ENCODE data around the gene POTEJ. TPM values are rescaled to one million over a fixed set of nuclear protein-coding genes. Genes with fewer than 3 reads are reported as not detected.
"Not testable (repeated sequence)": the region's sequence is repeated elsewhere in the genome, so short reads cannot be mapped to it uniquely, and the experiment has no call there.

POTEJ gene
- total and polyA plus RNA-seq, 10 of the 15 experiments (the other 5 are each of a cell fraction or from before 2014, with no cell fraction given): not detected

- in situ Hi-C loops (cut with MboI); BruUV-seq (replicated peaks); H3K27ac ChIP-seq (ENCODE audit: control insufficient read depth, insufficient read depth); H3K4me2 ChIP-seq (ENCODE audit: control insufficient read depth, insufficient read depth); H3K9me3 ChIP-seq (replicated peaks; ENCODE audit: control insufficient read depth, insufficient read depth, low read length); H3K4me3 ChIP-seq; FAIRE-seq; H3K27me3 ChIP-seq (replicated peaks in 1 of 2; ENCODE audit: control insufficient read depth in 2 of 2, insufficient read depth in 2 of 2, low read length in 1 of 2); POLR2A ChIA-PET; H3K4me1 ChIP-seq (ENCODE audit: control insufficient read depth, insufficient read depth, low read length); RAD21 ChIA-PET (ENCODE audit: unreplicated experiment); ATAC-seq; intact Hi-C loops (cut with micrococcal nuclease; ENCODE audit: unreplicated experiment); H3K79me2 ChIP-seq (ENCODE audit: control insufficient read depth, insufficient read depth, low read length); H2AFZ ChIP-seq (ENCODE audit: control insufficient read depth, low read depth, low read length); SMC1A ChIA-PET (ENCODE audit: uncharacterized antibody, unreplicated experiment); CTCF ChIA-PET; H3K36me3 ChIP-seq (ENCODE audit: control insufficient read depth in 2 of 2, insufficient read depth in 2 of 2, low read length in 1 of 2); DNase-seq (ENCODE audit: low read depth, low spot score); H3K9ac ChIP-seq (ENCODE audit: control insufficient read depth, insufficient read depth, low read length); H4K20me1 ChIP-seq (ENCODE audit: control insufficient read depth, insufficient read depth): not testable (repeated sequence)
- 18% methylated on average over 13 of the region's 15 CpGs for WGBS (ENCODE audit: insufficient coverage, insufficient replicate concordance, low lambda C conversion rate, missing lambda C conversion rate)
Observed at GRCh38 chr2:130598463-130598862, 12.8 kb upstream of the POTEJ start.

- H3K4me2 ChIP-seq (ENCODE audit: control insufficient read depth, insufficient read depth); in situ Hi-C loops (cut with MboI); intact Hi-C loops (cut with micrococcal nuclease; ENCODE audit: unreplicated experiment); SMC1A ChIA-PET (ENCODE audit: uncharacterized antibody, unreplicated experiment); H3K27me3 ChIP-seq (replicated peaks in 1 of 2; ENCODE audit: control insufficient read depth in 2 of 2, insufficient read depth in 2 of 2, low read length in 1 of 2); H4K20me1 ChIP-seq (ENCODE audit: control insufficient read depth, insufficient read depth); DNase-seq (ENCODE audit: low read depth, low spot score); H3K9ac ChIP-seq (ENCODE audit: control insufficient read depth, insufficient read depth, low read length); POLR2A ChIA-PET; H3K9me3 ChIP-seq (replicated peaks; ENCODE audit: control insufficient read depth, insufficient read depth, low read length); FAIRE-seq; H3K4me3 ChIP-seq; ATAC-seq; H2AFZ ChIP-seq (ENCODE audit: control insufficient read depth, low read depth, low read length); H3K27ac ChIP-seq (ENCODE audit: control insufficient read depth, insufficient read depth); H3K36me3 ChIP-seq (ENCODE audit: control insufficient read depth in 2 of 2, insufficient read depth in 2 of 2, low read length in 1 of 2); CTCF ChIA-PET; H3K79me2 ChIP-seq (ENCODE audit: control insufficient read depth, insufficient read depth, low read length); H3K4me1 ChIP-seq (ENCODE audit: control insufficient read depth, insufficient read depth, low read length); BruUV-seq (replicated peaks); RAD21 ChIA-PET (ENCODE audit: unreplicated experiment): not testable (repeated sequence)
- no CpG with 5 or more reads among the region's 6 CpGs for WGBS (ENCODE audit: insufficient coverage, insufficient replicate concordance, low lambda C conversion rate, missing lambda C conversion rate)
Observed at GRCh38 chr2:130599393-130599792, 11.8 kb upstream of the POTEJ start, which contains the start of gene CFC1. CFC1 (minus strand) TSS chr2:130599575; CDS start chr2:130599287, 288 bp downstream.

- SMC1A ChIA-PET (ENCODE audit: uncharacterized antibody, unreplicated experiment); RAD21 ChIA-PET (ENCODE audit: unreplicated experiment); H3K4me1 ChIP-seq (ENCODE audit: control insufficient read depth, insufficient read depth, low read length); intact Hi-C loops (cut with micrococcal nuclease; ENCODE audit: unreplicated experiment); POLR2A ChIA-PET; in situ Hi-C loops (cut with MboI); H3K27me3 ChIP-seq (replicated peaks in 1 of 2; ENCODE audit: control insufficient read depth in 2 of 2, insufficient read depth in 2 of 2, low read length in 1 of 2); H3K79me2 ChIP-seq (ENCODE audit: control insufficient read depth, insufficient read depth, low read length); ATAC-seq; DNase-seq (ENCODE audit: low read depth, low spot score); H3K36me3 ChIP-seq (ENCODE audit: control insufficient read depth in 2 of 2, insufficient read depth in 2 of 2, low read length in 1 of 2); H3K27ac ChIP-seq (ENCODE audit: control insufficient read depth, insufficient read depth); H4K20me1 ChIP-seq (ENCODE audit: control insufficient read depth, insufficient read depth); CTCF ChIA-PET; H3K9me3 ChIP-seq (replicated peaks; ENCODE audit: control insufficient read depth, insufficient read depth, low read length); H3K4me3 ChIP-seq; BruUV-seq (replicated peaks); H3K9ac ChIP-seq (ENCODE audit: control insufficient read depth, insufficient read depth, low read length); FAIRE-seq; H2AFZ ChIP-seq (ENCODE audit: control insufficient read depth, low read depth, low read length); H3K4me2 ChIP-seq (ENCODE audit: control insufficient read depth, insufficient read depth): not testable (repeated sequence)
- 69% methylated on average over 6 of the region's 9 CpGs for WGBS (ENCODE audit: insufficient coverage, insufficient replicate concordance, low lambda C conversion rate, missing lambda C conversion rate)
Observed at GRCh38 chr2:130599926-130600325, 11.3 kb upstream of the POTEJ start.

GRCh38 chr2:130601648-130602302, 9.5 kb upstream of the POTEJ start:
- H3K4me3 ChIP-seq; CTCF ChIA-PET; RAD21 ChIA-PET (ENCODE audit: unreplicated experiment); POLR2A ChIA-PET; ATAC-seq; FAIRE-seq; SMC1A ChIA-PET (ENCODE audit: uncharacterized antibody, unreplicated experiment); DNase-seq (ENCODE audit: low read depth, low spot score); H4K20me1 ChIP-seq (ENCODE audit: control insufficient read depth, insufficient read depth); H3K36me3 ChIP-seq (ENCODE audit: control insufficient read depth in 2 of 2, insufficient read depth in 2 of 2, low read length in 1 of 2); in situ Hi-C loops (cut with MboI); H3K27me3 ChIP-seq (replicated peaks in 1 of 2; ENCODE audit: control insufficient read depth in 2 of 2, insufficient read depth in 2 of 2, low read length in 1 of 2); H3K27ac ChIP-seq (ENCODE audit: control insufficient read depth, insufficient read depth); H3K79me2 ChIP-seq (ENCODE audit: control insufficient read depth, insufficient read depth, low read length); intact Hi-C loops (cut with micrococcal nuclease; ENCODE audit: unreplicated experiment); BruUV-seq (replicated peaks); H3K4me2 ChIP-seq (ENCODE audit: control insufficient read depth, insufficient read depth); H3K9ac ChIP-seq (ENCODE audit: control insufficient read depth, insufficient read depth, low read length); H3K4me1 ChIP-seq (ENCODE audit: control insufficient read depth, insufficient read depth, low read length); H3K9me3 ChIP-seq (replicated peaks; ENCODE audit: control insufficient read depth, insufficient read depth, low read length); H2AFZ ChIP-seq (ENCODE audit: control insufficient read depth, low read depth, low read length): not testable (repeated sequence)
- 33% methylated on average over 5 of the region's 15 CpGs for WGBS (ENCODE audit: insufficient coverage, insufficient replicate concordance, low lambda C conversion rate, missing lambda C conversion rate)

All from GM12878 (cell line).